Measurements from ENCODE around the gene RPL12. TPM values are rescaled to one million over a fixed set of nuclear protein-coding genes. Genes with fewer than 3 reads are reported as not detected.
A peak's percentile ranks its signal among the peaks of the same experiment; 100 is the strongest.

Gene RPL12
- polyA plus RNA-seq (2011; rRNA removed) (1,891 and 2,198 TPM in 2 replicates), polyA plus RNA-seq (2017; fragmentation: RNase III; extraction: RNeasy Plus Mini Kit Qiagen cat#74134 plus additional on column Dnase treatment) (2,384 to 2,622 TPM (median 2,519 TPM) in 3 replicates), polyA minus RNA-seq (2011; rRNA and poly(A)+ RNA removed) (616 and 1,237 TPM in 2 replicates)
- 2,114 and 2,323 TPM in 2 replicates for polyA plus RNA-seq (2012; cell fraction: cytosol; rRNA removed)
- 721 and 1,502 TPM in 2 replicates for polyA plus RNA-seq (2012; cell fraction: nucleus; rRNA removed)

DNA sequence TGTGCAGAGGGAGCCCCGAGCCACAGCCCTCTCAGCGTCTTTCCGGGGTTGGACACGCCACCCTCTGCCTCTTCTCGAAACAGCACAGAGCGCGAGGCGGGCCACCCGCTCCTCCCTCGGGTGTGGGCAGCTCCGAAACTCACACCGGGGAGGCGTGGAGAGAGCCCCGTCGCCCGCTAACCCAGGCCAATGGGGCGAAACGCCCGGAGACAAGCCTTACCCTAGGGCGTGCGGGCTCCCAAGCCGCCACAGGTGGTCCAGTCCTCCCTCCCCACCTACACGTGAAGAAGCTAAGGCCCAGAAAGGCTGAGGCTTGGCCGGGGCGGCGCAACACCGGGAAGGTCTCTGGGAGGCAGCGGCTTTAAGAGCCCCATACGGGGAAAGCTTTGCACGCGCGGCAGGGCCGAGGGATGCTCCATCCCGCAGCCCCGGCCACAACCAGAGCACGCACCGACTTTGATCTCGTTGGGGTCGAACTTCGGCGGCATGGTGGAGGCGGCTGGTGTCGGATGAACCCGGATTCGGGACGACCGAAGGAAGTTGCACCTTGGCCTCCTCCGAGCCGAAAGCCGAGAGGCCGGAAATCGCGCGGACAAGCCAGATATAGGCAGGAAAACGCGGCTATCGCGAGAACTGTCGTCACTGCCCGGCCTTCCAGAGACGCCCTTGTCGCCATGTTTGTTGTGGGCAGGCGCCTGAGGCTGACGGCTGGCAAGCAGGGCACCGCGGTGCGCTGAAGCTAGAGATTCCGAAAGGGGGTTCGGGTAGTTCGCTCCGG is at the start of gene RPL12, which contains the start of gene LRSAM1:
Gene RPL12, minus strand, starts transcription at position 577 of the 778 bp plus-strand sequence. Its CDS starts 89 bp downstream, at position 488.
Gene LRSAM1, plus strand, starts transcription at position 681 of the 778 bp plus-strand sequence. CDS start 3,018 bp downstream, outside the sequence.
- ATAC-seq (peak; percentile 72 to 77), DNase-seq (ENCODE audit: low read depth in 1 of 2, low spot score in 1 of 2) (peak; percentile 96 to 97), FAIRE-seq (no peak)
- peak within 1 kb of the TSS; percentile 98 for H3K4me3 ChIP-seq
- peaks cover 37% of the 10 kb centered on the region for H3K9me3 ChIP-seq
- WGBS (ENCODE audit: missing lambda C conversion rate): 2% methylated on average over 26 of the region's 71 CpGs
- peak within 1 kb of the TSS; percentile 96 to 99 for H3K27ac ChIP-seq
- H3K4me2 ChIP-seq: peak within 1 kb of the TSS; percentile 95
- CTCF ChIA-PET: interaction anchor here (1.0 to 1.2 kb wide), 2 partner anchors 284 to 510 kb away, joined by 3 to 4 read pairs; partner anchors contain the start of gene TOR2A
- POLR2A ChIA-PET: interaction anchor here (0.5 to 3.3 kb wide), 17 partner anchors 13 to 1266 kb away, joined by 3 to 25 read pairs (median 6); partner anchors contain the start of genes SLC2A8, TOR2A and ZNF79
- peaks cover 17% of the 10 kb centered on the region for H3K4me1 ChIP-seq
- TF ChIP-seq POLR2A (IDR thresholded peaks at IDR 0.05; ENCODE audit: low read length) (peak; percentile 99), HEYL (CRISPR knock-in tag; IDR thresholded peaks at IDR 0.05) (no peak), MYC (IDR thresholded peaks at IDR 0.05; ENCODE audit: borderline replicate concordance, low read length) (peak; percentile 95), RARB (CRISPR knock-in tag; IDR thresholded peaks at IDR 0.05) (peak; percentile 85), GATA3 (IDR thresholded peaks at IDR 0.05; ENCODE audit: borderline replicate concordance) (peak; percentile 87), TP53 (CRISPR knock-in tag; IDR thresholded peaks at IDR 0.05) (peak; percentile 75; the same call in 1 of the 2 replicates), RFX5 (IDR thresholded peaks at IDR 0.05) (no peak), CHD2 (IDR thresholded peaks at IDR 0.05; ENCODE audit: low read length, partially characterized antibody) (peak; percentile 99), RNF2 (IDR thresholded peaks at IDR 0.05; ENCODE audit: borderline replicate concordance, low read depth) (no peak), MAZ (IDR thresholded peaks at IDR 0.05; ENCODE audit: borderline replicate concordance, low read depth, low read length) (no peak), PHF8 (IDR thresholded peaks at IDR 0.05; ENCODE audit: borderline replicate concordance, low read depth) (peak; percentile 90), EHF (CRISPR knock-in tag; IDR thresholded peaks at IDR 0.05) (no peak), HOXA7 (CRISPR knock-in tag; IDR thresholded peaks at IDR 0.05) (no peak), RAD21 (conservative IDR thresholded peaks at IDR 0.05 in 1 of 2, IDR thresholded peaks at IDR 0.05 in 1 of 2) (no peak), RCOR1 (IDR thresholded peaks at IDR 0.05; ENCODE audit: low read depth, low read length) (no peak), MAFK (IDR thresholded peaks at IDR 0.05; ENCODE audit: partially characterized antibody) (no peak), POLR2AphosphoS2 (conservative IDR thresholded peaks at IDR 0.05; ENCODE audit: low read length) (no peak), TFCP2L1 (CRISPR knock-in tag; IDR thresholded peaks at IDR 0.05) (0 out of 2 replicates have a peak, but pooled peaks have one; percentile 59), CBX2 (IDR thresholded peaks at IDR 0.05; ENCODE audit: borderline replicate concordance, low read depth) (no peak), JUN (IDR thresholded peaks at IDR 0.05) (peak; percentile 98 to 99), ZNF302 (CRISPR knock-in tag; IDR thresholded peaks at IDR 0.05) (no peak), BHLHE40 (IDR thresholded peaks at IDR 0.05; ENCODE audit: low read depth, low read length) (no peak), FOSB (CRISPR knock-in tag; IDR thresholded peaks at IDR 0.05) (peak; percentile 45; the same call in 1 of the 2 replicates), FOXS1 (CRISPR knock-in tag; IDR thresholded peaks at IDR 0.05) (no peak), EP300 (IDR thresholded peaks at IDR 0.05) (no peak)
- TF ChIP-seq, protein P1, sequence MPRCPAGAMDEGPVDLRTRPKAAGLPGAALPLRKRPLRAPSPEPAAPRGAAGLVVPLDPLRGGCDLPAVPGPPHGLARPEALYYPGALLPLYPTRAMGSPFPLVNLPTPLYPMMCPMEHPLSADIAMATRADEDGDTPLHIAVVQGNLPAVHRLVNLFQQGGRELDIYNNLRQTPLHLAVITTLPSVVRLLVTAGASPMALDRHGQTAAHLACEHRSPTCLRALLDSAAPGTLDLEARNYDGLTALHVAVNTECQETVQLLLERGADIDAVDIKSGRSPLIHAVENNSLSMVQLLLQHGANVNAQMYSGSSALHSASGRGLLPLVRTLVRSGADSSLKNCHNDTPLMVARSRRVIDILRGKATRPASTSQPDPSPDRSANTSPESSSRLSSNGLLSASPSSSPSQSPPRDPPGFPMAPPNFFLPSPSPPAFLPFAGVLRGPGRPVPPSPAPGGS (IDR thresholded peaks at IDR 0.05): peak; percentile 99
- TF ChIP-seq, protein P2, sequence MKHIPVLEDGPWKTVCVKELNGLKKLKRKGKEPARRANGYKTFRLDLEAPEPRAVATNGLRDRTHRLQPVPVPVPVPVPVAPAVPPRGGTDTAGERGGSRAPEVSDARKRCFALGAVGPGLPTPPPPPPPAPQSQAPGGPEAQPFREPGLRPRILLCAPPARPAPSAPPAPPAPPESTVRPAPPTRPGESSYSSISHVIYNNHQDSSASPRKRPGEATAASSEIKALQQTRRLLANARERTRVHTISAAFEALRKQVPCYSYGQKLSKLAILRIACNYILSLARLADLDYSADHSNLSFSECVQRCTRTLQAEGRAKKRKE (CRISPR knock-in tag; IDR thresholded peaks at IDR 0.05; ENCODE audit: low read depth): peak; percentile 18; the same call in 1 of the 2 replicates
- TF ChIP-seq, protein P3, sequence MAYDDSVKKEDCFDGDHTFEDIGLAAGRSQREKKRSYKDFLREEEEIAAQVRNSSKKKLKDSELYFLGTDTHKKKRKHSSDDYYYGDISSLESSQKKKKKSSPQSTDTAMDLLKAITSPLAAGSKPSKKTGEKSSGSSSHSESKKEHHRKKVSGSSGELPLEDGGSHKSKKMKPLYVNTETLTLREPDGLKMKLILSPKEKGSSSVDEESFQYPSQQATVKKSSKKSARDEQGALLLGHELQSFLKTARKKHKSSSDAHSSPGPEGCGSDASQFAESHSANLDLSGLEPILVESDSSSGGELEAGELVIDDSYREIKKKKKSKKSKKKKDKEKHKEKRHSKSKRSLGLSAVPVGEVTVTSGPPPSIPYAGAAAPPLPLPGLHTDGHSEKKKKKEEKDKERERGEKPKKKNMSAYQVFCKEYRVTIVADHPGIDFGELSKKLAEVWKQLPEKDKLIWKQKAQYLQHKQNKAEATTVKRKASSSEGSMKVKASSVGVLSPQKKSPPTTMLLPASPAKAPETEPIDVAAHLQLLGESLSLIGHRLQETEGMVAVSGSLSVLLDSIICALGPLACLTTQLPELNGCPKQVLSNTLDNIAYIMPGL (CRISPR knock-in tag; IDR thresholded peaks at IDR 0.05; ENCODE audit: borderline replicate concordance): peak; percentile 49; the same call in 1 of the 2 replicates
- TF ChIP-seq, protein P4, sequence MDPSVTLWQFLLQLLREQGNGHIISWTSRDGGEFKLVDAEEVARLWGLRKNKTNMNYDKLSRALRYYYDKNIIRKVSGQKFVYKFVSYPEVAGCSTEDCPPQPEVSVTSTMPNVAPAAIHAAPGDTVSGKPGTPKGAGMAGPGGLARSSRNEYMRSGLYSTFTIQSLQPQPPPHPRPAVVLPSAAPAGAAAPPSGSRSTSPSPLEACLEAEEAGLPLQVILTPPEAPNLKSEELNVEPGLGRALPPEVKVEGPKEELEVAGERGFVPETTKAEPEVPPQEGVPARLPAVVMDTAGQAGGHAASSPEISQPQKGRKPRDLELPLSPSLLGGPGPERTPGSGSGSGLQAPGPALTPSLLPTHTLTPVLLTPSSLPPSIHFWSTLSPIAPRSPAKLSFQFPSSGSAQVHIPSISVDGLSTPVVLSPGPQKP (IDR thresholded peaks at IDR 0.05; ENCODE audit: low read depth, low read length): no peak
- TF ChIP-seq, protein P5, sequence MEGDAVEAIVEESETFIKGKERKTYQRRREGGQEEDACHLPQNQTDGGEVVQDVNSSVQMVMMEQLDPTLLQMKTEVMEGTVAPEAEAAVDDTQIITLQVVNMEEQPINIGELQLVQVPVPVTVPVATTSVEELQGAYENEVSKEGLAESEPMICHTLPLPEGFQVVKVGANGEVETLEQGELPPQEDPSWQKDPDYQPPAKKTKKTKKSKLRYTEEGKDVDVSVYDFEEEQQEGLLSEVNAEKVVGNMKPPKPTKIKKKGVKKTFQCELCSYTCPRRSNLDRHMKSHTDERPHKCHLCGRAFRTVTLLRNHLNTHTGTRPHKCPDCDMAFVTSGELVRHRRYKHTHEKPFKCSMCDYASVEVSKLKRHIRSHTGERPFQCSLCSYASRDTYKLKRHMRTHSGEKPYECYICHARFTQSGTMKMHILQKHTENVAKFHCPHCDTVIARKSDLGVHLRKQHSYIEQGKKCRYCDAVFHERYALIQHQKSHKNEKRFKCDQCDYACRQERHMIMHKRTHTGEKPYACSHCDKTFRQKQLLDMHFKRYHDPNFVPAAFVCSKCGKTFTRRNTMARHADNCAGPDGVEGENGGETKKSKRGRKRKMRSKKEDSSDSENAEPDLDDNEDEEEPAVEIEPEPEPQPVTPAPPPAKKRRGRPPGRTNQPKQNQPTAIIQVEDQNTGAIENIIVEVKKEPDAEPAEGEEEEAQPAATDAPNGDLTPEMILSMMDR (IDR thresholded peaks at IDR 0.05): no peak
- TF ChIP-seq, protein P6, sequence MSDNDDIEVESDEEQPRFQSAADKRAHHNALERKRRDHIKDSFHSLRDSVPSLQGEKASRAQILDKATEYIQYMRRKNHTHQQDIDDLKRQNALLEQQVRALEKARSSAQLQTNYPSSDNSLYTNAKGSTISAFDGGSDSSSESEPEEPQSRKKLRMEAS (IDR thresholded peaks at IDR 0.05): peak; percentile 94

Data from A549 (cell line).